ENCODE results near the gene MTMR4. TPM values are rescaled to one million over a fixed set of nuclear protein-coding genes. Genes with fewer than 3 reads are reported as not detected.
"Not testable (repeated sequence)": the region's sequence is repeated elsewhere in the genome, so short reads cannot be mapped to it uniquely, and the experiment has no call there.

The MTMR4 gene
- total RNA-seq, 1 donor from 2014 or later: 14.3 TPM

DNA sequence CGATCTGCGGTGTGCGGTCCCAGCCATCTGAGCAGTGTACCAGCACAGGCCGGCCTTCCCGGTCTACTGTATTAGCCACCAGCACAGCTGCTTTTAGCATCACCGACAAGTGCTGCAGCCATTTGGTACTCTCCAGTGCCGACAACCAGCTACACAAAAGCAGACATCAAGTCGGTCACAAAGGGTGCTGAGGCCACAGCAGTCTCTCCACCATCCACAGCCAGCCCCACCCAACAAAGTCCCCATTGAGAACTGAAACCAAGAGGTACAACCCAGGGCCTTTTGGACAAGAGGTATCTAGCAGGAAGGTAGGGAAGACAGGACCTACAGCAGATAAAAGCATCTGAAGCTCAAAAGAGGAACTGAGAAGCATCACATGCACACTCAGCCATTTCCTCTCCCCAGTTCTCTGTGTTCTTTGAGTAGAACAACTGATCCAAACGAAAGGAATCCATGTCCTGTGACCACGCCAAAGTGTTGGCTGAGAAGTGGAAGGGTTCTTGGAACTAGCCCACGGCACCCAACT lies 9.5 kb downstream of the MTMR4 start:
- intact Hi-C loops (cut with DNase I): no loop called here
- ATAC-seq (no peak), DNase-seq (ENCODE audit: missing footprints) (no peak)

DNA sequence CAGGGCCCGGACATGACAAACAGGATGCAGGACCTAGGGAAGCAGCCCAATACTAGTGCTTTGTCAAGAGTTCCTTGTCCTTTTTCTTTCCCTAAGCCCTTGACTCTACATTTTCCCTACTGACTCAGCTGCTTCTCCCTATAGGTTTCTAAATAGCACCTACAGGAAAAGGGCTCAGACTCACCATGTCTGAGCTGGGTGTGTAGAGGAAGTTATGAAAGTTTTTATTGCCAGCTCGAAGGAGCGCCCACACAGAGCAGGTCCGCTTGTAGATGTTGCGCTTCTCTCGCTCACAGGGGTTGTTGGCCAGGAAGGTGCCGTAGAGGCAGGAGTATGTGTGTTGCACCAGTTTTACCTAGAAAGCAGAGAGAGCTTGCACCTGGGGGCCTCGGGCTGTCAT lies 10.6 kb downstream of the MTMR4 start:
- no peak for ATAC-seq
- no peak for DNase-seq (ENCODE audit: missing footprints)
- intact Hi-C loops (cut with DNase I): no loop called here

DNA sequence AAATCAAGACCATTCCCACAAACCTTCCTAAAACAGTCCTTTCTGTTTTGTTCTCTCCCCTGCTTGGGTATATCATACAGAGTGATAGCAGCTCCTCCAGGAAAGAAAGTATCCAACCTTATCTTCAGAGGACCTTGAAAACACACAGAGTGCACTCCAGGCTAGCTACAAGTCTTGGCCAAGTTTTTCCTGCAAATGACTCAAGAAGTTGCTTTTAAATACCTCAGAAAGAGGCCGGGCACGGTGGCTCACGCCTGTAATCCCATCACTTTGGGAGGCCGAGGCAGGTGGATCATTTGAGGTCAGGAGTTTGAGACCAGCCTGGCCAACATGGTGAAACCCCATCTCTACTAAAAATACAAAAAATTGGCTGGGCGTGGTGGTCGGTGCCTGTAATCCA lies 11.3 kb downstream of the MTMR4 start:
- ATAC-seq; DNase-seq (ENCODE audit: missing footprints); intact Hi-C loops (cut with DNase I): not testable (repeated sequence)

DNA sequence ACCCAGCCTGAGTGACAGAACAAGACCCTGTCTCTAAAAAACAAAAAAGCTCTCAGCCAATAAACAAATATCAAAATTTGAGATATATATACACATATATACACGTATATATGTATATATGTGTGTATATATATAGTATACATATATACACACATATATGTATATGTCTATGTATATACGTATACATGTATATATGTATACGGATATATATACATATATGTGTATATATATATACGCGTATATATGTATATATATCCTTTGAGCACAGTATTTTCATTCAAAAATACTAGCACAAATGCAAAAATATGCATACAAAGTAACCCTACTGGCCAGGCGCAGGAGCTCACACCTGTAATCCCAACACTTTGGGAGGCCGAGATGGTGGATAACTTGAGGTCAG lies 13.0 kb downstream of the MTMR4 start:
- ATAC-seq (no peak), DNase-seq (ENCODE audit: missing footprints) (no peak)
- intact Hi-C loops (cut with DNase I): no loop called here

DNA sequence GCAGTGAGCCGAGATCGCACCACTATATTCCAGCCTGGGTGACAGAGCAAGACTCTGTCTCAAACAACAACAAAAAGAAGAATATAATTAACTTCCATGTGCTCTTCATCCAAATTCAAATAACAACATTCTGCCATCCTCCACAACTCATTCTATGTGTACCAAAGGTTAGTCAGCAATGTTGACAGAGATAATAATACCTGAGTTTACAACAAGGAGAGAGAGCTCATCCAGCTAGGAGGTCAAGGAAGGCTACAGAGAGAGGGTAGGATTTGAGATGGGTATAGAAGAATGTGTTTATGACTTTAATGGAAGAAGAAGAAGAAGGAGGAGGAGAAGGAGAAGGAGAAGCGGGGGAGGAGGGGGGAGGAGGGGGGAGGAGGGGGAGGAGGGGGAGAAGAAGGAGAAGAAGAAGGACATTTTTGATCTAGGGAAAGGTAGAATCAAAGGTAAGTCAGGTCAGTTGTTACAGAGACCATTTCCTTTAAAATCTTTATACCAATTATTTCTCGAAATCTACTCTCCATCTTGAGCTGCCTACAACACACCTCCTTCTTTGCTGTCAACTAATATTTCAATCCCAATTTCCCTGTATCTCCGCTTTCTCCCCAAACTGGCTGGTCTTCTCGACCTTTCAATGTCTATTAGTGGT lies 16.1 kb downstream of the MTMR4 start:
- intact Hi-C loops (cut with DNase I): no loop called here
- ATAC-seq: no peak
- no peak for DNase-seq (ENCODE audit: missing footprints)

DNA sequence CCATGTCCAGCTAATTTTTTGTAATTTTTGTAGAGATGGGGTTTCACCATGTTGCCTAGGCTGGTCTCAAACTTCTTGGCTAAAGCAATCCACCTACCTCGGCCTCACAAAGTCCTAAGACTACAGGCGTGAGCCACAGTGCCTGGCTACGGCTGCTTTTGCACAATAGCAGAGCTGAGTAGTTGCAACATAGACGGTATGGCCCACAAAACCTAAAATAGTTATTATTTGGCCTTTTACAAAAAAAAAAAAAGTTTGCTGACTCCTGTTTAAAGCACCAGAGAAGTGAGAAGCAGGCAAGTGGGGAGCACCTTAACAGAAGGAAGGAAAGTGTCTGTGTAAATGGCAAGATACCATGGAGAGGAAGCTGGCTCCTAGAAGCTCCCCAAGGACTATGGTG lies 20.9 kb downstream of the MTMR4 start:
- intact Hi-C loops (cut with DNase I): no loop called here
- ATAC-seq: no peak

DNA sequence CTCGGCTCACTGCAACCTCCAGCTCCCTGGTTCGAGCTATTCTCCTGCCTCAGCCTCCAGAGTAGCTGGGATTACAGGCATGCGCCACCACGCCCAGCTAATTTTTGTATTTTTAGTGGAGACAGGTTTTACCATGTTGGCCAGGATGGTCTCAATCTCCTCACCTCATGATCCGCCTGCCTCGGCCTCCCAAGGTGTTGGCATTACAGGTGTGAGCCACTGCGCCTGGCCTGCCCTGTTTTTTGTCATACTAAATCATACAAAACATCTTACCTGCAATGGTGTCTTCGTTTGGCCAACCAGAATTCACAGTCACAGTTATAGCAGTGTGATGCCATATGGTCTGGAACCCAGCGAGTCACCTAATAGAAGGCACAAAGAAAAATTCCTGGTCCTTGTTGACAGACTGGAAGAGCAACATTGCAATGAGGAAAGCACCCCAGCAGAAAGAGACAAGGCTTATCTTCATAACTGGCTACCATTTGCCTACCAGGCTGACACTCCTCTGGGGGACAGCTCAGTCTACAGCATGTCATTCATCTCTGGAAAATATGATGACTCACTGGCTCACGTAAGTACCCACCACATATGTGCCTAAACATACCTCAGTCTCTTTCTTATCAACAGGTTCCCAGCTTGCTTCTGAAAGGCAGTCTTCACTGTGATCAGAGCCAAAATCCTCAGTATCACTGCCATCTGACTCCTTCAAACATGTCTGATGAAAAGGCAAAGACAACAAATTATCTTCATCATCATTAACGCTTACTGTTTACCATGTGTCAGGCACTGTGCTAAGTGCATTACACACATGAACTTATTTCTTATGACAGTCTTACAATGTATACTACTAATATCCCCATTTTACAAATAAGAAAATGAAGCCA lies 22.0 kb downstream of the MTMR4 start:
- intact Hi-C loops (cut with DNase I): no loop called here
- DNase-seq (ENCODE audit: missing footprints): no peak
- no peak for ATAC-seq

More for the DNA sequence above, 20.9 kb downstream of the MTMR4 start:
- DNase-seq (ENCODE audit: missing footprints): no peak

DNA sequence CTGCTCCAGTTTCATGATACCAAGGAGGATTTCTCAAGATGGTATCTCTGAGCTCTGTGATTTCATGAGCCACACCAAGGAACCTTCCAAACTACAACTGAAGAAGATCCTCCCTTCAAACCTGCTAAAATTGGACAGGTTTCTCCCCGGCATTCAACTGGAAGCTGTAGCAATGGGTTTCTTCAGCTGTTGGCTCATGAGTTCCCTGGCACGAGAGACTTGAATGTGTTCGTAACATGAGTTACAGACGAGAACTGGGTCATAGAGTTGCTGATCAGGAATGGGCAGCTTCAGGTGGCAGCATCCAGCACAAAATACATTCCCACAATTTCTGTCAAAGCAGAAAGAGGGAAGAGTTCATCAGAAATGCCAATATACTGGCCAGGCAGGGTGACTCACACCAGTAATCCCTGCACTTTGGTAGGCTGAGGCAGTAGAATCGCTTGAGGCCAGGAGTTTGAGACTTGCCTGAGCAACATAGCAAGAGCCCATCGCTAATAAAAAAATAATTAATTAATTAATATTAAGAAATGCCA lies 22.9 kb downstream of the MTMR4 start:
- ATAC-seq (no peak), DNase-seq (ENCODE audit: missing footprints) (no peak)
- intact Hi-C loops (cut with DNase I): no loop called here

DNA sequence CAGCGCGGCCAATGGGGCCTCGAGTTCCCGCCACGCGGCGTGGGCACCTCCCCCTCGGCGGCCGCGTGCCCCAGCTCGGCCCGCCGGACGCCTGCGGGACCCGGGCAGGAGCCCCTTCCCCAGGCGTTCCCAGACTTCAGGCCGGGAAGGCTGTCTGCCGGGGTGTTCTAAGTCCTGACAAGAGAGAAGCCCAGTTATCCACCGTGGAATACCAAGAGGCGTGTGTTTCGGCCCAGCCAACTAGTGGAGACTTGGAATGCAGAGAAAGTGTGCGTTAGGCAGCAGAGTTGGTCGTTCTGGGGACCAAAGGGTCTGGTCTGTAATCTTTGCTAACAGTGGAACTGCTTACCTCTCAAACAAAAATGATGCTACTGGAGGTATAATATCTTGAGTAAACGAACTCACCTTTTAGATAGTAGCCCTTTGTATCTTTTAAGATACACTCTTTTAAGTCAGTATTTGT lies 26.0 kb downstream of the MTMR4 start:
- intact Hi-C loops (cut with DNase I): no loop called here
- DNase-seq (ENCODE audit: missing footprints) (no peak), ATAC-seq (no peak)

DNA sequence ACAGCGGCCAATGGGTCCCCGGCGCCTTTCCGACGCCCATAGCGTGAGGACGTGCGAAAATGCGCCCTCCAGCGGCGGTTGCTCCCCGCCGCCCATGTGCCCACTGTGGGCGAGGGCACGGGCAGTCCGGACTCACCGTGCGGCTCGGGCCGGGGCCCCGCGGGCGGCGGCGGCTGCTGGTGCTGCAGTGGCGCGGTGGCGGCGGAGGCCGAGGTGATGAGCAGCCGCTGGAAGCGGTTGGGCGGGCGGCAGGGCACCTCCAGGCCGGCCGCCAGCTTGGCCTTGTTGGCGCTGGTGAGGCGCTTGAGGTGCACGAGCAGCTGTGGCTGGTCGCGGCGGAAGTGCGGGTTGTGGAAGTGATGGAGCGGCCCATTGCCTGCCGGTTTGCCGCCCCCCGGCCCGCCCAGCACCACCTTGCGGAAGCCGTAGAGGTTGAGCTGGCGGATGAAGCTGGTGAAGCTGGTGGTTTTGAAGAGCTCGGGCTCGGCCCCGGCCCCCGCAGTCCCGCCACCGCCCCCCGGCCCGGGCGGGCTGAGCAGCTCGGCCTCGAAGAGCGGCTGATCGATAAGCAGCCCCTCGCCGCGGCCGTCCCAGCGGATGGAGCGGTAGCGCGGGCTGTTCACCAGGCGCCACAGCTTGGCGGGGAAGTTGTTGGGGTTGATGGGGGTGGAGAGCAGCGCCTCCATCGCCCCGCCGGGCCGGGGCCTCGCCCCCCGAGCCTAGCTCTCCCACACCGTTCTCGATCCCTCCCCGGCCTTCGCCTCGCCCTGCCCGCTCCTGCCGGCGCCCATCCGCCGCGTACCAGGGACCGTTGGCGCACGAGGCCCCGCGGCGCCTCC lies 26.6 kb downstream of the MTMR4 start, which contains the start of gene HSF5:
Gene HSF5 (minus strand): TSS at position 820 of the 839 bp plus-strand sequence. CDS start 134 bp downstream, at position 686.
- ATAC-seq (no peak), DNase-seq (ENCODE audit: missing footprints) (peak; percentile 76)
- intact Hi-C loops (cut with DNase I): no loop called here

DNA sequence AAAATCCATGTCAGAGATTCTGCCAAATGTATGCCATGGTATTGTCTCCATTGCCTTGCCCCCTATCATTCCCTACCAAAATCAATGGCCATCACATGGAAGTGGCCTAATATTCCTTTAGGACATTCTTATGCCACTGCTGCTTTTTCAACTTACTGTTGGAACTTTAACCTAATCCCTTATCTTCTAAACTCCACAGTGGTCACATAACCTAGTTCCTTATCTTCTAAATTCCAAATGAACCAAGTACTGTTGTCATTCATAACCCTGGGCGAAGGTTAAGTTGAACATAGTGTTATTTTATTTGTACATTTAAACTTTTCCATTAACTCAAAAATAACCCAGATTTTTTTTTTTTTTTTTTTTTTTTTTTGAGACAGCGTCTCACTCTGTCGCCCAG lies 29.8 kb downstream of the MTMR4 start:
- ATAC-seq (no peak), DNase-seq (ENCODE audit: missing footprints) (no peak)
- intact Hi-C loops (cut with DNase I): no loop called here

DNA sequence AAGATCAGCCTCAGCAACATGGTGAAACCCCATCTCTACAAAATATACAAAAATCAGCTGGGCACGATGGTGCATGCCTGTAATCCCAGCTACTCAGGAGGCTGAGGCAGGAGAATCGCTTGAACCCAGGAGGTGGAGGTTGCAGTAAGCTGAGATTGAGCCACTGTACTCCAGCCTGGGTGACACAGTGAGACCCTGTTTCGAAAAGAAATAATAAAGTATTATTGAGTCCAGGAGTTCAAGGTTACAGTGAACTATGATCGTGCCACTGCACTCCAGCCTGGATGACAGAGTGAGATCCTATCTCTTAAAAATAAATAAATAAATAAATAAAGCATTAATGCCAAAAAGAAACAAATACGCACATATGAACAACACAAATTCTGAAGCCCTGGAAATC lies 32.6 kb downstream of the MTMR4 start:
- DNase-seq (ENCODE audit: missing footprints); ATAC-seq; intact Hi-C loops (cut with DNase I): not testable (repeated sequence)

DNA sequence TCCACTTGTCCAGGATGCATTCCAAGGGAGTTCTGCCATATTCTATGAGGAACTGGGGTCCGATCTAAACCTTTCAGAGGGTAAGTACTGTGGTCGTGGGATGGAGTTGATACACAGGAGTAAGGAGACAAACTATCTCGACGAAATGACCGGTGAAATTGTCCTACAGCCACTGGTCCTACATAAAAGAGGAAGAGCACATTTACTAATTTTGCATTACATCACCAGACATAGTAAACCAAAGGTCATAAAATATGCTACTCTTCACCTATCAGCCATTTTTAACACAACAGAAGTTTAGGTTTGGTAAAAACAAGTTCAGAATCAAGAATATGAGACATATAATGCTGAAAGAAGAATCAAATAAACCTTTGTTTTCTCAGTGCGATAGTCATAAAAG lies 34.3 kb downstream of the MTMR4 start:
- no peak for ATAC-seq
- DNase-seq (ENCODE audit: missing footprints): no peak
- intact Hi-C loops (cut with DNase I): no loop called here

DNA sequence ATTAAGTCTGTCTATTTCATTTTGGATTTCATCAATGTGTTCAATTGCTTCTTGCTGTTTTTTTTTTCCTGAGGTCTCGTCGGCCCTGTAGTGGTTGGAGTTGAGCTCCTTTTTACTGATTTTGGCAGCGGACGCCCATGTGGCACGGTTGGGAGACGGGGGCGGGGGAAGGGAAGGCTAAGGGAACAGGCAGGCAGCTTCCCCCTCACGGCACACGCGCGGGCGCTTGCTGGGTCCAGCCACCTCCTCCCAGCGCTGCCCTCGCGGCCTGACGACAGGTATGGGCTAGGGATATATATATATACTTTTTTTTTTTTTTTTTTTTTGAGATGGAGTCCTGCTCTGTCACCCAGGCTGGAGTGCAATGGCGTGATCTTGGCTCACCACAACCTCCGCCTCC lies 37.6 kb downstream of the MTMR4 start:
- intact Hi-C loops (cut with DNase I): no loop called here
- ATAC-seq (no peak), DNase-seq (ENCODE audit: missing footprints) (no peak)

DNA sequence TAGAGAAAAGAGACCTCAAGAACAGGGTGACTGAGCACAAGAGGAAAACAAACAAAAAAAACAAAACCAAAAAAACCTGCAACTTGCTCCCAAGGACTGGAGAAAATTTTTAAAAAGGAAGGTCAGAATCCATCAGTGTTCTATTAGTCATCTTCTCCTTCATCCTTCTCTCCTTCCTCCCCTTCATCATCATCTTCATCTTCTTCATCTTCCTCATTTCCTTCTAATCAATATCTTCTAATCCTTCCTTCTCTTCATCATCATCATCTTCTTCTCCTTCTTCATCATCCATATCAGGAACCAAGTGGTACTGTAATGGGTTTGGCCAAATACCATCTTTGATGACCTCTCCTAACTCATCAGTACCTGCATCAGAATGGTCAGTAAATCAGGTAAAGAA lies 38.5 kb downstream of the MTMR4 start:
- no peak for ATAC-seq
- intact Hi-C loops (cut with DNase I): no loop called here

DNA sequence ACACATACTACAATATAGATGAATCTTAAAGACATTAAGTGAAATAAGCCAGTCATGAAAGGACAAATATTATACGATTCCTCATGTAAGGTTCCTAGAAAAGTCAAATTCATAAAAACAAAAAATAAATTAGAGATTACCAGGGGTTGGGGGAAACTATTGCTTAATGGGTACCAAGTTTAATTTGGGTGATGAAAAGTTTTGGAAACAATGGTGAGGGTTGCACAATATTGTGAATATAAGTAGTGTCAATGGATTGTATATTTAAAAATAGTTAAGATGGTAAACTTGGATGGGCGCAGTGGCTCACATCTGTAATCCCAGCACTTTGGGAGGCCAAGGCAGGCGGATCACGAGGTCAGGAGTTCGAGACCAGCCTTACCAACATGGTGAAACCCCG lies 44.1 kb downstream of the MTMR4 start:
- DNase-seq (ENCODE audit: missing footprints): no peak
- intact Hi-C loops (cut with DNase I): no loop called here
- ATAC-seq: no peak

More for the DNA sequence above, 38.5 kb downstream of the MTMR4 start:
- no peak for DNase-seq (ENCODE audit: missing footprints)

DNA sequence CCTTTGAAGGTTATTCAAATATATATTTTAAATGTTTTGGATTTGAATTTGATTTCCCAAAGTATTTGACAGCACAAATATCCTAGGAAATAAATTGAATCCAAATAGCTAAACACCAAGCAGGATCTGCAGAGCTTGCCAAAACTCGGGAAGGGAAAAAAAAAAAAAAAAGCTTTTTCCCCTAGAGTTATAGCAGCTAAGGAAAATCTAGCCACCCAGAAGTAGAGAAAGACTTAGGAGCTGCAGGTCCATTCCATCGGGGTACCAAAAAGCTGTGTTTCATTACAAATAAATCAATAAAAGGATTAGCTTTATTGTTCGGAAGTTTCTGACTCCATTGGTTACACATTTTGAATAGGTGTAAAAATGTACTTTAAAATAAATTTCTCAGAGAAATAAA lies 45.5 kb downstream of the MTMR4 start:
- DNase-seq (ENCODE audit: missing footprints) (no peak), ATAC-seq (no peak)
- intact Hi-C loops (cut with DNase I): no loop called here

DNA sequence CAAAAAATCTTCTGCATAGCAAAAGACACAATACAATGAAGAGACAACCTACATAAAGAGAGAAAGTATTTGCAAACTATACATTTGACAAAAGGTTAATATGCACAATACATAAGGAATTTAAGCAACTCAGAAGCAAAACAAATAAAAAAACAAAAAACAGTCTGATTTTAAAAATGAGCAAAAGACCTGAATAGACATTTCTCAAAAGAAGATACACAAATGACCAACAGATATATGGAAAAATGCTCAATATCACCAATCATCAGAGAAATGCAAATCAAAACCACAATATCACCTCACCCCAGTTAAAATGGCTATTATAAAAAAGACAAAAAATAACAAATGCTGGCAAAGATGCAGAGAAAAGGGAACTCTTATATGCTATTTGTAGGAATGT lies 58.9 kb downstream of the MTMR4 start:
- DNase-seq (ENCODE audit: missing footprints): no peak
- intact Hi-C loops (cut with DNase I): no loop called here
- ATAC-seq: no peak

DNA sequence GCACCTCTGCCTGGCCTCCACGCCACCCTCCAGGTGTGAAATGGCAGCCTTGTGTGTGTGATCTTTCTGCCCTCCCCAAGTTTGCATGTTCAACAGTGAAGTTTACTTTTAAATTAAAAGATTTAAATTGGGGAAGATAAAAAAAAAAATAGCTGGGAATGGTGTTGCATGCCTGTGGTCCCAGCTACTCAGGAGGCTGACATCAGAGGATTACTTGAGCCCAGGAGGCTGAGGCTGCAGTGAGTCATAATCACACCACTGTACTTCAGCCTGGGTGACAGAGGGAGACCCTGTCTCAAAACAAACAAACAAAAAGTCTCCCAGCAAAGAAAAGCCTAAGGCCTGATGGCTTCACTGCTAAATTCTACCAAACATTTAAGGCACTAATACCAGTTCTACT lies 61.7 kb downstream of the MTMR4 start:
- DNase-seq (ENCODE audit: missing footprints): no peak
- ATAC-seq: no peak
- intact Hi-C loops (cut with DNase I): no loop called here

Data from Right ventricle myocardium inferior (tissue), 1 donor.